Lower leg skin (tissue), 4 donors: ENCODE data around the gene OPTC. TPM values are rescaled to one million over a fixed set of nuclear protein-coding genes. Genes with fewer than 3 reads are reported as not detected.

Experiments used
- DNase-seq, 2 donors: peaks; one replicate each; pipeline ENCODE4 v3.0.0-alpha.2; 2019; ENCODE audit warnings: low spot score in 2 of 2
- H3K4me3 ChIP-seq: fragments of 200-600 bp; sonication (generic); 2 replicates; pipeline ENCODE4 v1.5.1; 2017; ENCODE audit warnings: mild to moderate bottlenecking, low read depth; ENCODE audit not compliant: poor library complexity, severe bottlenecking
- POLR2A ChIP-seq, 2 donors: fragments of 450-650 bp; IDR thresholded peaks; one replicate each; pipeline ENCODE4 v1.6.1; 2016 to 2017; ENCODE audit warnings: antibody characterized with exemption in 2 of 2, mild to moderate bottlenecking in 1 of 2, moderate library complexity in 1 of 2
- WGBS, 2 donors: methylation state at CpG; one replicate each; pipeline ENCODE4 v1.1.5; 2018; 5-methylcytosine and 5-hydroxymethylcytosine counted together
- intact Hi-C: fragments of 100-400 bp; cut with DNase I; formaldehyde crosslinking; loops from one replicate; pipeline ENCODE4 v1.15.0; 2023; ENCODE audit warnings: low total_unique reads
- total RNA-seq, 4 donors: library from RNA; depleted of rRNA; stranded (reverse); fragments of >200 nt; gene quantifications; one replicate each; pipeline ENCODE4 v1.1.0, GENCODE V29; 2016
- TF ChIP-seq, protein P1 (sequence below), 3 donors: fragments of 450-650 bp; IDR thresholded peaks; one replicate each; pipeline ENCODE4 v1.5.1; 2016; ENCODE audit warnings: antibody characterized with exemption in 3 of 3, mild to moderate bottlenecking in 3 of 3, moderate library complexity in 2 of 3

The OPTC gene
- total RNA-seq, 4 donors from 2014 or later: not detected

DNA sequence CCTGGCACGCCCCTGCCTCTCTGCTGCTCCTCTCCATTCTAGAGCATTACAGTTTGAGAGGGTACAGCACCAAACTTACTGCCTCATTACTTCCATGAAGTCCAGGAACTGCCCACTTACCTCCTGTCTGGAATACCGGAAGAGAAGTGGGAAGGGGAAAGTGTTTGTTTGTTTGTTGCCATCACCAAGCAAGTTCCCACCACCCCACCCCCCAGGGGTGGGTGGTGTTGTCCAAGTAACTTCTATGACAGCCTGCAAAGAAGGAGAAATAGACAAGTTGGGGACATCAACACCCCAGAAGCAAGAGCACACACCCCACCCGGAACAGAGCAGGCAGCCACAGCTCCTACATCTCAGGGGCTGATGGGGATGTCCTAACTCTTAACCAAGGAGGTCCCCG lies 18.0 kb downstream of the OPTC start:
- DNase-seq: no peak
- intact Hi-C loops: loop anchor here (10.0 kb wide), 1 partner anchor 113 kb away; the partner anchor contains the start of gene ATP2B4
- TF ChIP-seq POLR2A (IDR thresholded peaks at IDR 0.05): no peak
- TF ChIP-seq, protein P1, sequence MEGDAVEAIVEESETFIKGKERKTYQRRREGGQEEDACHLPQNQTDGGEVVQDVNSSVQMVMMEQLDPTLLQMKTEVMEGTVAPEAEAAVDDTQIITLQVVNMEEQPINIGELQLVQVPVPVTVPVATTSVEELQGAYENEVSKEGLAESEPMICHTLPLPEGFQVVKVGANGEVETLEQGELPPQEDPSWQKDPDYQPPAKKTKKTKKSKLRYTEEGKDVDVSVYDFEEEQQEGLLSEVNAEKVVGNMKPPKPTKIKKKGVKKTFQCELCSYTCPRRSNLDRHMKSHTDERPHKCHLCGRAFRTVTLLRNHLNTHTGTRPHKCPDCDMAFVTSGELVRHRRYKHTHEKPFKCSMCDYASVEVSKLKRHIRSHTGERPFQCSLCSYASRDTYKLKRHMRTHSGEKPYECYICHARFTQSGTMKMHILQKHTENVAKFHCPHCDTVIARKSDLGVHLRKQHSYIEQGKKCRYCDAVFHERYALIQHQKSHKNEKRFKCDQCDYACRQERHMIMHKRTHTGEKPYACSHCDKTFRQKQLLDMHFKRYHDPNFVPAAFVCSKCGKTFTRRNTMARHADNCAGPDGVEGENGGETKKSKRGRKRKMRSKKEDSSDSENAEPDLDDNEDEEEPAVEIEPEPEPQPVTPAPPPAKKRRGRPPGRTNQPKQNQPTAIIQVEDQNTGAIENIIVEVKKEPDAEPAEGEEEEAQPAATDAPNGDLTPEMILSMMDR (IDR thresholded peaks at IDR 0.05): no peak
- no peak overlapping the region for H3K4me3 ChIP-seq
- WGBS, 2 donors: 74% methylated on average over 4 of the region's 4 CpGs

GRCh38 chr1:203512517-203512847 lies 18.5 kb downstream of the OPTC start:
- intact Hi-C loops: loop anchor here (10.0 kb wide), 1 partner anchor 112 kb away; the partner anchor contains the start of gene ATP2B4
- no peak for DNase-seq
- 38 to 41% methylated on average over 1 of the region's 1 CpG for WGBS, 2 donors
- no peak for TF ChIP-seq POLR2A (IDR thresholded peaks at IDR 0.05)
- TF ChIP-seq, protein P1 (IDR thresholded peaks at IDR 0.05): no peak
- no peak overlapping the region for H3K4me3 ChIP-seq

DNA sequence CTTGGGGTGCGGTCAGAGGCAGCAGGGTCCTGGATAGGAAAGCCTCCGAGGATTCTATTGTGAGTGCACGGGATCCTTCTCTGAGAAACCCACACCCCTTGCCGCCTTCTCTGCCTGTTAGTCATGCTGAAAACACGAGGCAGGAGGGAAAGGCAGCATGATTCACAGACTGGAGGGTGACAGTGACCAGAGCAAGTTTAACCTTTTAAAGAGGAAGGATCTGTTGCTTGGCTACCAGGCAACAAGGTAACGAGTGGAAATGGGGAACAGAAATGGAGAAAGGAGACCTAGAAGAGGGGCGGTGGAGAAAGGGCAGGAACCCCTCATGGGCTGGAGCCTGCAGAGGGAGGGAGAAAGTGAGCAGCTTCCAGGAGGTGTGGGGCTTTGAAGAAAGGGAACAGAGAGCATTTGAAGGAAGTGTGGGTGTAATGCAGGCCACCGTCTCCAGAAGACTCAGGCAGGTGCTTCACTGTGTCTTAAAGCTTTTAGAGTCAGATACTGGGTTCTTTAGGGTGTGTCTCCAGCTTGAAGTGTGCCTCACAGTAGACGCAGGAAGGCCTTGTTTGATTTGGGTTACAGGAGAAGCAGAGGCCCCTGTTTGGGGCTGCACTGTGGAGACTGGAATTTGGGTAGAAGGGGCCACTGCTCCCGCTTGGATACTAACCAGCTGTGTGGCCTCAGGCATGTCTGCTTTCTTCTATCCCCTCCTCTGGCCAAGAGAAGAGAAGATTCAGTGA lies 19.1 kb downstream of the OPTC start:
- DNase-seq: peak; percentile 84 to 93
- intact Hi-C loops: loop anchor here (10.0 kb wide), 1 partner anchor 112 kb away; the partner anchor contains the start of gene ATP2B4
- H3K4me3 ChIP-seq: no peak overlapping the region
- TF ChIP-seq, protein P1 (IDR thresholded peaks at IDR 0.05): no peak
- no peak for TF ChIP-seq POLR2A (IDR thresholded peaks at IDR 0.05)
- WGBS, 2 donors: 29 to 31% methylated on average over 10 of the region's 10 CpGs

DNA sequence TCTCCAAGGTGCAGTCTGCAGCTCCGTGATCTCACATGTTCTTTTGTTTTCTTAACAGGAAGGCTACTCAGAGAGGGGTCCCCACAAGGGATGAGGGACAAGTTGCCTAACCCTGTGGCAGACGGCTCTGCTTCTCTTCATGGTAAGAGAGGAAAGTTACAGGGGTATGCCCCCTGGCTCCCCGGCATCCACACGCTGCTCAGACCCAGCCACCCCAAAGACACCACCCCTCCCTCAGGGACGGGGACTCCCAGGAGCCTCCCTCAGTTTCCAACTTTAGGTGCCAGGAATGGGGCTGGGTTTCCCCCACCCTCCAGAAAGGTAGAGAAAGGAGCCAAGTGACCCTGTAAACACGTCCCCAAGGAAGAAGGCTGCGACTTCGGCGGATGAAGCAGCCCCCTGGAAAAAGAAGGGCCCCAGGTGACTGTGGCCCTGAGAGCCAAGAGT lies 19.7 kb downstream of the OPTC start:
- intact Hi-C loops: loop anchor here (10.0 kb wide), 1 partner anchor 111 kb away; the partner anchor contains the start of gene ATP2B4
- TF ChIP-seq, protein P1 (IDR thresholded peaks at IDR 0.05): no peak
- TF ChIP-seq POLR2A (IDR thresholded peaks at IDR 0.05): no peak
- DNase-seq: no peak
- WGBS, 2 donors: 76 to 78% methylated on average over 9 of the region's 9 CpGs
- H3K4me3 ChIP-seq: no peak overlapping the region

DNA sequence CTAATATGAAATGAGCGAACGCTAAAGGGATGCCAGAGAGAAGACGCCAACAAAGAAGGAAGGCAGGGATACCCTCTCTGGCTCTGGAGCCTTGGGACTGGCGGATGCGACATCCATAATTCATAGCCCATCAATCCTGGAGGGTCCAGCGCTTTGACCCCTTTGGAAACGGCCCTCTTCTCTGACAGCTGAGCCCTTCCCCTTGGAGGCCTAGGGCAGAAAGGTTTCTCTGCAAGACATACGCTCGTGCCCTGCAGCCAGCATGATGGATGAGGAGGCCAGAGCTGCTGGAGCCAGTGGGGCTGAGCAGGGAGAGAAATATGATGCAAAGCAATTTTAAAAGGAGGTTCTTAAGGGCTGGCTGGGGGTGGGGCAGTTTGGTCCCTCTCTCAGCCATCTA lies 22.2 kb downstream of the OPTC start:
- DNase-seq: no peak
- 90 to 97% methylated on average over 9 of the region's 9 CpGs for WGBS, 2 donors
- intact Hi-C loops: loop anchor here (10.0 kb wide), 1 partner anchor 109 kb away; the partner anchor contains the start of gene ATP2B4
- no peak overlapping the region for H3K4me3 ChIP-seq
- no peak for TF ChIP-seq POLR2A (IDR thresholded peaks at IDR 0.05)
- TF ChIP-seq, protein P1 (IDR thresholded peaks at IDR 0.05): no peak
